GM18507 (cell line): Measurements from ENCODE around the gene RAB36.

Experiments used
- DNase-seq: peaks from one replicate; pipeline ENCODE4 v3.0.0; 2011; ENCODE audit warnings: low read depth; ENCODE audit not compliant: insufficient read length; ENCODE audit errors: extremely low spot score
- FAIRE-seq: peaks from 2 replicates; lab custom pipeline; 2011; peaks lifted over from hg19 to GRCh38; lab: Jason Lieb, UNC

The RAB36 gene

DNA sequence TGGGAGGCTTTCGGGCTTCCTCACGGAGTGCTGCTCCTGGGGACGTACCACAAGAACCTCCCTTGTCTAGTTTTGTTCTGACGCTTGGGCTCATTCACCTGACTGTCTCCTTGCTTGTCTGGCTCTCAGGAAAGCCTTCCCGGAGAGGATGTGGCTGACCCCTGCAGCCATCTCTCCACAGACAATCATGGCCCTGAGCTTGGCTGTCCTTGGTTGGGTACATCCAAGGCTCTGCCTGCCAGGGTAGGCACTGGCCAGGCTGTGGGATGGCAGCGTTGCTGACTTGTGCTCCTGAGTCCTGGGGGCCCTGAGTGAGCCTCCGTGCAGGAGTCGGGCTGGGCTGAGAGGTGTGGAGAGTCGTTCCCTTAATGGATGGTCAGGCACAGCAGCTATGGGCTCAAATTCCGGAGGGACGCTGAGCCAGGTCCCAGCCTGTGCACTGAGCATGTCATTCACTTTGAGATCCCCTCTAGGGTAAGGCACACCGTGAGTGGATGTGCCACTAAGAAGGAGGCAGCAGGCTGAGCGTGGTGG, 67.8 kb downstream of the RAB36 start:
- DNase-seq: no peak
- no peak for FAIRE-seq

DNA sequence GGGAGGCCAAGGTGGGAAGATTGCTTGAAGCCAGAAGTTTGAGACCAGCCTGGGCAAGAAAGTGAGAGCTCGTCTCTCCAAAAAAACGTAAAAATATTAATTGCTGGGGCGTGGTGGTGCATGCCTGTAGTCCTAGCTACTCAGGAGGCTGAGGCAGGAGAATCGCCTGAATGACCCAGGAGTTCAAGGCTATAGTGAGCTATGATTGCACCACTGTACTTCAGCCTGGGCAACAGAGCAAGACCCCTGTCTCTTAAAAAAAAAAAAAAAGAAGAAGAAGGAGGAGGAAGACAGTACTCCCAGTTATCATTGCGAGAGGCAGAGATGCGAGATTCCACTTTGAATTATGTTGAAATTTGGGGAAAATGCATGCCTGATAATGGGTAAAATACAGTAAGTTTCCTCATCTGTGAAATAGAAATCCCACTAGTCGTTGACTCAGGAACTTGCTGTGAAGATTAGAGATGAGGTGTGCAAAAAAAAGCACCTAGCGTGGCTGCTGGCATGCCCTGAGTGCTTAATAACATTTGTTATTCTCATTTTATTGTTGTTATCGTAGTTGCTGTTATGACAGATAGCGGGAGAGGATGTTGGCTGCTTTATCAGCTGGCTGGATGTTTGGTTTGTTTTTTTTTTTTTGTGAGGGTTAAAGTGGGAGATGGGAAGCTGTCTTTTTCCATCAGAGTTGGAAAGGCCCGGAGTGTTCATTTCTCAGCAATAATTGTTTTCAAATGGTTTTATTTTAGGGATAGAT, 68.5 kb downstream of the RAB36 start:
- no peak for DNase-seq
- FAIRE-seq: no peak
